ENCODE results near the gene GRIP2.

GRIP2 gene

DNA sequence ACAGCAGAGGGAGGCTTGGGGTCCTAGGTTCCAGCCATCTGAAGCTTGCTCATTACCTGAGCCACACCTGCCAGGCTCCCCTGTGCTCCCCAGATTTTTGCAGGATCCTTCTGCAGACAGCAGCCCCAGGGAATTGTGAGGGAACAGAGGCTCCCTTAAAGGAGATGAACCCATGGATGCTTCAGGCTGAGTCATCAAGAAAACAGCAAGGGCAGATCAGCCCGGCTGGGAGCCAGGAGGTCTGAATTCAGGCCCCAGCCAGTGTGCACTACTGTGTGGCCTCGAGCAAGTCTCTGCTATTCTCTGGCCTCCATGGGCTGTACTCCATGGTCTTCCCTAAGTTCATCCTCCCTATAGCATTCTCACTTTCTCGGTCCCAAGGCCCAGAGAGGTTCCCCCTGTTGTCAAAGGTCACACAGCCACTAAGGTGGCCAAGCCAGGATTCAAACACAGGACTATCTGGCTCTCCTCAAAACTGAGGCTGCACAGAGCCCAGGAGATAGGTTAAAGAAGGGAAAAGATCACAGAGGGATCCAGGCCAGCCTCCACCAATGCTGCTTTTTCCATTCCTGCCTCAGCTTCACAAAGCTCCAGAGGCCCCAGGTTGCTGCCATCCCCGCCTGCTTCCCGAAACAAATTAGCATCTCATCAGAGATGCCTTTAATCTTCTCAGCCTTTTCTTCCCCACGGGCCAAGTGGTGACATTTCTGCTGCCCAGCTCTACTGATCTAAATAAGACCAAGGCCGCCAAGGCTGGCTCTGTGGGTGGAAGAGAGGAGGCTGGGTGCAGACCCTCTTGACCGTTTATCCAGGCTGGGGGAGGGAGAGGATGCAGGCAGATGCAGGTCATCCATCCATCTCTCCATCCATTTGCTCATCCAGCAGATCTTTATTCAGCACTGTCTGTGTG lies 21.2 kb upstream of the GRIP2 start:
- no peak for DNase-seq (ENCODE audit: low read depth)

DNA sequence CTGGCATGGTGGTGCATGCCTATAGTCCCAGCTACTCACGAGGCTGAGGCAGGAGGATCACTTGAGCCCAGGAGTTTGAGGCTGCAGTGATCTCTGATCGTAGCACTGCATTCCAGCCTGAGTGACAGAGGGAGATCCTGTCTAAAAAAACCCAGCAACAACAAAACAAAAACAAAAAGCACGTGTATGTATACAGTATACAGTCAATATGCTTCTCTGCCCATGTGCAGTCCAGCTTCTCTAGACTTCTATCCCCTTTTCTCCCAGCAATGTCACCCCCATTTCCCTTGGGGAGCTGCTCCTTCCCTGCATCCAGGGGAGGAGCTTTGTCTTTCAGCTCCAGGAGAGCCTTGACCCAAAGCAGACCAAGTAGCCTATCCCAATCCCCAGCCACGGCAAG lies 20.0 kb upstream of the GRIP2 start:
- DNase-seq (ENCODE audit: low read depth): no peak

DNA sequence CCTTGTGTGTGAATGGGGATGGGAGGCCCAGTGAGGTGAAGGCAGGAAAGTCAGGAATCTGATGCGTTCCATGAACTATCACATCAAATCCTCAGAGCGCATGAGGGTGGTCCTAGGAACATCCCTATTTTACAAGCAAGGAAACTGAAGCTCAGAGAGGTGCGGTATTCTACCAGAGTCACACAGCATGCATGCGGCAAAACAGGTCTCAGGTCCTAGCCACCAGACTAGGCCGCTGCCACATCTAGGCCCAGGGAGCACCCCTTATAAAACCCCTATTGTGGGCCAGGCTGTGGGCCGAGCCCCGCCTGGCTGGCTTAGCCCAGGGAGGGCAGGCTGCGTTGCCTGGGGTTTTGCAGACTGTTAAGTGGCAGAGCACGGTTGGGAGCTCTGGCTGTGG lies 17.9 kb upstream of the GRIP2 start:
- DNase-seq (ENCODE audit: low read depth): no peak

- no peak for DNase-seq (ENCODE audit: low read depth)
Observed at GRCh38 chr3:14555835-14556234, 15.7 kb upstream of the GRIP2 start.

DNA sequence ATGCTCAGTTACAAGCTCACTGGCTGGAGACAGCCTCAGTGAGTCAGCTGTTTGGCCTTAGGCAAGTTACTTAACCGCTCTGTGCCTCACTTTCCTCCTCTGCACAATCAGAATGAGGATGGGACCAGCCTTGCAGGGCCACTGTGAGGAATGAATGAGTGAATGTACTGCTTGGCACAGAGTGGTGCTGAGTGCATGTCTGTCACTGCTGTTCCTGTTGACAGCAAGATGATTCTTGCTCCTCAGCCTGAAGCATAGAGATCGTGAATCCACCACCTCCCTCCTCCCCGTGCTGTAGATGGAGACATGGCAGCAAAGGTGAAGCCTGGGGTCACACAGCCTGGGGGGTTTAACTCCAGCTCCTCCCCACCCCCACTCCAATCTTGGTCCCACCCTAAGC lies 14.6 kb upstream of the GRIP2 start:
- no peak for DNase-seq (ENCODE audit: low read depth)

DNA sequence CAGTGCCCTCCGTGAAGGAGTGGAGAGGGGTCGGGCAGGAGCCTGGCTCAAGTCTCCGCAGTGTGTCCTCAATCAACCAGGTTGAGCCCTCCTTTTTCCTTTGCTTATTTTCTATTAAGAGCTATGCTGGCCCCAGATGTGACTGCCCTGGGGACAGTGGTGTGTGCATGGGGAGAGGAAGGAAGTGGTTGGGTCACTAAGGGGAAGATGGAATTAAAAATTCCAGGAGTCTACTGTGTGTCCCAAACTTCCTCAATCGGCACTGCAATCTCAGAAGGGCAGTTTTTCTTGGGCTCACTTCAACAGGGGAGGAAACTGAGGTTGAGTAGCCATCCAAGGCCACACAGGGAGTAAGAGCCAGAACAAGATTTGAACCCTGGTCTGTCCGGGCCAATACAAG lies 13.7 kb upstream of the GRIP2 start:
- no peak for DNase-seq (ENCODE audit: low read depth)

DNA sequence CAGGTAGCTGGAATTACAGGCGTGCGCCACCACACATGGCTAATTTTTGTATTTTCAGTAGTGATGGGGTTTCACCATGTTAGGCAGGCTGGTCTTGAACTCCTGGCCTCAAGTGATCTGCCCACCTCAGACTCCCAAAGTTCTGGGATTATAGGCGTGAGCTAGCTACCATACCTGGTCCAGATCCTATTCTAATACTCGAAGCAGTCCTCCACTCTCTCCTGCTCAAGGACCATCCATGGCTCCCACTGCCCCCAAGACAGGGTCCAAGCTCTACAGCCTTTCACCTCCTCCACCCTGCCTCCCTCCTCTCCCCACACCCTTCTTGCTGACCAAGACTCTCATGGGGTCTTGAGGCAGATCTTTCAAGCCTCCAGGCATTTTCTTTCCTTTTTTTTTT lies 12.6 kb upstream of the GRIP2 start:
- no peak for DNase-seq (ENCODE audit: low read depth)

DNA sequence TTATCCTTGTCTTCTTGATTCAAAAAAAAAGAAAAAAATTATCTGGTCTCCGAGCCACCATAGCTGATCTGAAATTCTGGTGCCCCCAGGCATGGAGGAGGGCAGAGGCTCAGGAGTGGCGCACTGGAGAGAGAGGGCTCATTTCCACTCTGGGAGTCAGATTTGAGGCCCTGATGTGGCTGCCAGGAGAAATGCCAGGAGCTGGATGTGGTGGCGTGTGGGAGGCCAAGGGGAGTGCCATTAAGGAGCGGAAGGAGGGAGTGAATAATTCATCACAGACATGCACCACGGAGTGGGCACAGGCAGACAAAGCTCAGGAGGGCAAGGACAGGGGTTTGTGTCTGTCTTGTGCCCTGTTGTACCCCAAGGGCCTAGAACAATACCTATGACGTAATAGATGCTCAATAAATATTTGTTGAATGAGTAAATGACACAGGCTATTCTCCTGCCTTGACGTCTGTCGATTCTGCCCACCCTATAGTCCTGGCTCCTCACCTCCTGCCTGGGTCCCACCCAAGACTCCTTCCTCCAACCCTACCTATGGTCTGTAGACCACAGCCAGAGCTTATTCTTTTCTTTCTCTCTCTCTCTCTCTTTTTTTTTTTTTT lies 12.0 kb upstream of the GRIP2 start:
- no peak for DNase-seq (ENCODE audit: low read depth)

- no peak for DNase-seq (ENCODE audit: low read depth)
Observed at GRCh38 chr3:14550651-14551611, 10.8 kb upstream of the GRIP2 start.

- no peak for DNase-seq (ENCODE audit: low read depth)
Observed at GRCh38 chr3:14550181-14550580, 10.0 kb upstream of the GRIP2 start.

- DNase-seq (ENCODE audit: low read depth): no peak
Observed at GRCh38 chr3:14549256-14549919, 9.2 kb upstream of the GRIP2 start.

GRCh38 chr3:14548321-14548729 lies 8.2 kb upstream of the GRIP2 start:
- DNase-seq (ENCODE audit: low read depth): no peak

DNA sequence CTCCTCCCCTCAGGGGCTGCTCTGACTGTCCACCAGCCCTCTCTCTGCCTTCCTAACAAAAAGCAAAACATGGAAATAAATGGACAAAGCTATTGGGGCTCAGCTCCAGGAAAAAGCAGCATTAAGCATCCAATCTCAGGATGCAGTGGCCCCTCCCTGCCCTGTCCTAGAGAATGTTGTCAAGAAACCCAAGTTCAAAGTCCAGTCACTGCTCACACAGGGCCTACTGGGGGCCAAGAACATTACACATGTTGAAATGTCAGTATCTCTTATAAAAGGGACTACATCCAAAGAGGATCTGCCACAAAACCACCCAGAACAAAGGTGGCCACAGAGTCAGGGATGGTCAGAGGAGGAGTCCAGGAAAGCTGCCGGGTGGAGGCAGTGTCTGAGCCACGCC lies 7.6 kb upstream of the GRIP2 start:
- no peak for DNase-seq (ENCODE audit: low read depth)

DNA sequence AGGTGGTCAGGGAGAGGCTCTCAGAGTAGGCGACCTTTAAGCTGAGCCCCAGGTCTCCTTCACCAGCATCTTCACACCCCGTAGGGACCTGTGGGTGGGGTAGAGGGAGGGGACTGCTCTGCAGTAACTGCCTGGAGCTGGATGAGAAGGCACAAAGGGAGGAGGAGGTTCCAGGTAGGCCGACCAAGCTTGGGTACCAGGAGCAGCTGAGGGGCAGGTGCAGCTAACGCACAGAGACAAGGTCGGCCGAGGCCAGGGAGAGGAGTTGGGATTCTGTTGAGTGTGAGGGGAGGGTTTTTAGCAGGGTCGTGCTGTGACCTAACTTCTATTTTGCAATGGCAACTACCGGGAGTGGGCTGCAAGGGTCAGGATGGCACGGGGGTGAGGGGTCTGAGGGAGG lies 5.9 kb upstream of the GRIP2 start:
- DNase-seq (ENCODE audit: low read depth): no peak

DNA sequence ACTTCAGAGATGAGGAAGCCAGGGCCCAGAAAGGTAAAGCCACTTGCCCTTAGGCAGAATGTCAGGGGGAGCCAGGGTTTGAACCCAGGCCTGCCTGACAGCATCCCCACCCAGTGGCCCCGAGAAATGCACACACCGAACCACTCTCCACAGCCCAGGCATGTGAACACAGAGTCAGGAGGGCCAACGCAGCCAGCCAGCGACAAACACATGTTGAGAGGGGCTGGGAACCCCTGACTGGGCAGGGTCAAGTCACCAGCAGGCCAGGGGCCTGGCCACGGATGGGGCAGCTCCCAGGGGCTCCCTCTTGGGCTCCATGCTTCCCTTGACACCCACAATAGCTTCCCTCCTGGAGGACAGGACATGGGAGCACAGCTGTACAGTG lies 5.1 kb upstream of the GRIP2 start:
- DNase-seq (ENCODE audit: low read depth): no peak

- DNase-seq (ENCODE audit: low read depth): no peak
Observed at GRCh38 chr3:14544282-14545250, 4.4 kb upstream of the GRIP2 start.

- no peak for DNase-seq (ENCODE audit: low read depth)
Observed at GRCh38 chr3:14543446-14543845, 3.3 kb upstream of the GRIP2 start.

GRCh38 chr3:14542656-14543055 lies 2.5 kb upstream of the GRIP2 start:
- DNase-seq (ENCODE audit: low read depth): no peak

GRCh38 chr3:14541646-14542045 lies 1.5 kb upstream of the GRIP2 start:
- DNase-seq (ENCODE audit: low read depth): no peak

DNA sequence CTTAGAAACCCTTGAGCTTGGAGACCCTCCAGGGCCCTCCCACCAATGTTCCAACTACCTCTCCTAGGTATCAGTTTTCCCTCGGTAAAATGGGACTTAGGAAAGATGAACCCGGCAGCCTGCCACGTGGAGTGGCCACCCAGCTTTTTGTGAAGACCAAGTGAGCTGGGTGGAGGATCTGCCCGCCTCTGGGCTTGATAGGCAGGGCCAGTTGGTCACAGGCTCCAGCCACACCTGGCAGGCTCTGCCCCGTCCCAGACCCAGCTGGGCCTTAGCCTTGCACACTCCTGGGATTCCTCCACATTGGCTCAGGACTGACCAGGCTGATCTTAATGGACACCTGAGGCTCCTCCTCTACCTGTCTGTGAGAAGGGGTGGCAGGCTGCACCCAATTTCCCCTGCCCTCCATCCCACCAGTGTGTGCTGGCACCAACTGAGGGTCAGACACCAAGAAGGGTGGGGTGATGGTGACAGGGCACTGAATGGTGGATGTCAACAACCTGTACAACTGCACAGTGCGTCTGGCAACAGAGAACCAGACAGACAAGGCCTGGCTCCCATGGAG lies 761 bp upstream of the GRIP2 start:
- no peak for DNase-seq (ENCODE audit: low read depth)

DNA sequence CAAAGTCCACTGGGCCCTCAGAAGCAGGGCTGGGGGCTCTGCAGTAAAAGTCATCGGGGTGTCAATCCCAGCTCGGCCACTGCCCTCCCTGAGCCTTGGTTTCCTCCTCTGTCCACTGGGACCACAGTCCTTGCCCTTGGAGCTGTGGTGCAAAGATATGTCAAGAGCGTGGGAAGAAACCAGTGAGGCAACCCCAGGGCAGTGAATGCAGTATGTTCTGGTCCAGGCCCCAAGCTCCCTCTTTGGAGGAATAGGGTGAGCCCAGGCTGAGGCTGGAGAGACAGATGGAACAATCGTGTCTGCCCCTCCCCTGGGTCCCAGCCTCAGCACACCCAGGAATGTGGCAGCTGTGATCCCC lies 779 bp downstream of the GRIP2 start:
- DNase-seq (ENCODE audit: low read depth): no peak
